NCI-H146 treated with DMSO at 0.1 percent for 48 hours (cell line): ENCODE measurements around the gene PSMD3.
"Not testable (repeated sequence)": the region's sequence is repeated elsewhere in the genome, so short reads cannot be mapped to it uniquely, and the experiment has no call there.

Source experiments
- DNase-seq: peaks from one replicate; lab custom pipeline; 2025; ENCODE audit not compliant: unreplicated experiment; lab: John Stamatoyannopoulos, UW

Gene PSMD3

DNA sequence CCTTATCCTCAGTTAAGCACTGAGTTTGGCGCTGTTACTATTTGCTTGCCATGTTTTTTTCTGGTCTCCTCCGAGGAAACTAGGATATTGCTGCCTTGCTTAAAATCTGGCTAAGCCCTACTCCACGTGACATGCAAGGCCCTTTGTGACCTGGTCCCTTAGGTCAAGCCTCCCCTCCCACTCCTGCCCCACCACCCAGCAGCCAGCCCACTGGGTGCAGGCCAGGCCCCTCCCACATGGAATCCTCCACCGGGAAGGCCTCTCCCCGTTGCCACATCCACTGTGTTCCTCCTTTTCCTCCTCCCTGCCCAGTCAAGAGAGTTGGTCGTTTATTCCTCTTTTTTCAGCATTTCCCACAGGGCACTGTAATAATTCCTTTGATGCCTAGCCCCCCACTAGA lies 16.2 kb downstream of the PSMD3 start:
- no peak for DNase-seq

DNA sequence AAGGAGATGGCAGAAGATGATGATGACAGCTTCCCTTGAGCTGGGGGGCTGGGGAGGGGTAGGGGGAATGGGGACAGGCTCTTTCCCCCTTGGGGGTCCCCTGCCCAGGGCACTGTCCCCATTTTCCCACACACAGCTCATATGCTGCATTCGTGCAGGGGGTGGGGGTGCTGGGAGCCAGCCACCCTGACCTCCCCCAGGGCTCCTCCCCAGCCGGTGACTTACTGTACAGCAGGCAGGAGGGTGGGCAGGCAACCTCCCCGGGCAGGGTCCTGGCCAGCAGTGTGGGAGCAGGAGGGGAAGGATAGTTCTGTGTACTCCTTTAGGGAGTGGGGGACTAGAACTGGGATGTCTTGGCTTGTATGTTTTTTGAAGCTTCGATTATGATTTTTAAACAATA lies 16.9 kb downstream of the PSMD3 start:
- no peak for DNase-seq

DNA sequence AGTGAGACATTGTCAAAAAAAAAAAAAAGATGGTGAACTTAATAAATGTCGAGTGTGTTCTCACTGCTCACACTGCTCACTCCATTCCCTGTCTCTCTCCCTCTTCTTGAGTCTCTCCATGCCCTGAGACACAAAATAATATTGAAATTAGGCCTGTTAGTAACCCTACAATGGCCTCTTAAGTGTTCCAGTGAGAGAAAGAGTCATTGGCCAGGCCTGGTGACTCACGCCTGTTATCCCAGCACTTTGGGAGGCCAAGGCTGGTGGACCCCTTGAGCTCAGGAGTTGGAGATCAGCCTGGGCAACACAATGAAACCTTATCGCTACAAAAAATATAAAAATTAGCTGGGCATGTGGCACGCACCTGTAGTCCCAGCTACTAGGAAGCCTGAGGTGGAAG lies 18.5 kb downstream of the PSMD3 start:
- no peak for DNase-seq

DNA sequence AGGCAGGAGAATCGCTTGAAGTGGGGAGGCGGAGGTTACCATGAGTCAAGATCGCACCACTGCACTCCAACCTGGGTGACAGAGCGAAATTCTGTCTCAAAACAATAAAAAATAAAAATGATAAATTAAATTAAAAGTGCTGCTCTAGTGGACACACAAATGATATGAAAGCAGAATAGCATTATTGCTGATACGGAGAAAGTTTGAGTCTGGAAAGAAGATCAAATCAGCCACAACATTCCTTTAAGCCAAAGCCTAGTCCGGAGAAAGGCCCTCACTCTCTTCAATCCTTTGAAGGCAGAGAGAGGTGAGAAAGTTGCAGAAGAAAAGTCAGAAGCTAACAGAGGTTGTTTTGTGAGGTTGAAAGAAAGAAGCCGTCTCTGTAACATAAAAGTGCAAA lies 19.6 kb downstream of the PSMD3 start:
- DNase-seq: no peak

DNA sequence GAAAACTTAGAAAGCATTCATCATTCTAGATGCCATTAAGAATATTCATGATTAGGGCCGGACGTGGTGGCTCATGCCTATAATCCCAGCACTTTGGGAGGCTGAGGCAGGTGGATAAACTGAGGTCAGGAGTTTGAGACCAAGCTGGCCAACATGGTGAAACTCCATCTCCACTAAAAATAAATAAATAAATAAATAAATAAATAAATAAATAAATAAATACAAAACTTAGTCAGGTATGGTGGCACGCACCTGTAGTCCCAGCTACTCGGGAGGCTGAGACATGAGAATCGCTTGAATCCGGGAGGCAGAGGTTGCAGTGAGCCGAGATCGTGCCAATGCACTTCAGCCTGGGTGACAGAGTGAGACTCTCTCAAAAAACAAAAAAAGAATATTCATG lies 20.7 kb downstream of the PSMD3 start:
- DNase-seq: not testable (repeated sequence)

DNA sequence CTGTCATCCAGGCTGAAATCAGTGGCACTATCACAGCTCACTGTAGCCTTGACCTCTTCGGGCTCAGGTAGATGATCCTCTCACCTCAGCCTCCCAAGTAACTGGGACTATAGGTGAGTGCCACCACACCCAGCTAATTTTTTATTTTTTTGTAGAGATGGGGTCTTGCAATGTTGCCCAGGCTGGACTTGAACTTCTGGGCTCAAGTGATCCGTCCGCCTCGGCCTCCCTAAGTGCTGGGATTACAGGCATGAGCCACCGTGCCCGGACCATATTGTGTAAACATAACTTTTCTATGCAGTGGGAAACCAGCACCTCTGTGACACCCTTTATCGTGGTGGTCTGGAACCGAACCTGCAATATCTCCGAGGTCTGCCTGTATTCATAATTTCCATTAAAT lies 23.5 kb downstream of the PSMD3 start:
- DNase-seq: no peak

DNA sequence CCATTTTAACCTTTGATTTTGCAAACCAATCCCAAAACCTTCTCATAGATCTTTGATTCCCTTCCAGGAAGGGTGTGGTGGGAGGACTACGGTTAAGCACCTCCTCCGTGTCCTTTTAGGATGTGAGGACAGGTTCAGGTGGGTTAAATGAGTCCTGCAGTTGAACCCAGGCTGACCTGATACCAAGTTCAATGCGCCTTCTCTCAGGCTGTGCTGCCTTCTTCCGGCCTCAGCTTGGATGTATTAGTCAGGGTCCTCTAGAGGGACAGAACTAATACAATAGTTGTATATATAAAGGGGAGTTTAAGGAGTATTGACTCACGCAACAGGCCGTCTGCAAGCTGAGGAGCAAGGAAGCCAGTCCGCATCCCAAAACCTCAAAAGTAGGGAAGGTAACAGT lies 24.1 kb downstream of the PSMD3 start:
- DNase-seq: no peak

DNA sequence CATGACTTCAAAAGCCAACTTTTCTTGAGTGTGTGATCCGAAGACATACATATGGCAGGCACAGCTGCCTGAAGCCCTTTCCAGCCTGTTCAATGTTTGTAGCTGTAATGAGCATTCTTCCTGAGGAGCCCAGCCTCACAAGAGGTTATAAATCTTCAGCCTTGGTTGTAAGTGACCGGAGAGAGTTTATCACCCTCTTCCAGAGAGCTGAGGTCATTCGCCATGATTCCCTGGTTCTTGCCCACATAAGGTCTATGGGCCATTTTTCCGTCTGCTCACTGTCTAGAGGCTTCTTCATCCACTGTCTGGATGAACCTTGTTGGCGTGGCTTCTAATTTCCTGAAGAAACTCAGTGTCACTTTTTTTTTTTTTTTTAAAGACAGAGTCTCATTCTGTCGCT lies 24.9 kb downstream of the PSMD3 start:
- no peak for DNase-seq

DNA sequence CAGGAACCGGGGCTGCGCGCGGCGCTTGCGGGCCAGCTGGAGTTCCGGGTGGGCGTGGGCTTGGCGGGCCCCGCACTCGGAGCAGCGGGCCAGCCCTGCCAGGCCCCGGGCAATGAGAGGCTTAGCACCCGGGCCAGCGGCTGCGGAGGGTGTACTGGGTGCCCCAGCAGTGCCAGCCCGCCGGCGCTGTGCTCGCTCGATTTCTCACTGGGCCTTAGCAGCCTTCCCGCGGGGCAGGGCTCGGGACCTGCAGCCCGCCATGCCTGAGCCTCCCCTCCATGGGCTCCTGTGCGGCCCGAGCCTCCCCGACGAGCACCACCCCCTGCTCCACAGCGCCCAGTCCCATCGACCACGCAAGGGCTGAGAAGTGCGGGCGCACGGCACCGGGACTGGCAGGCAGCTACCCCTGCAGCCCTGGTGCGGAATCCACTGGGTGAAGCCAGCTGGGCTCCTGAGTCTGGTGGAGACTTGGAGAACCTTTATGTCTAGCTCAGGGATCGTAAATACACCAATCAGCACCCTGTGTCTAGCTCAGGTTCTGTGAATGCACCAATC lies 30.4 kb downstream of the PSMD3 start:
- not testable (repeated sequence) for DNase-seq

DNA sequence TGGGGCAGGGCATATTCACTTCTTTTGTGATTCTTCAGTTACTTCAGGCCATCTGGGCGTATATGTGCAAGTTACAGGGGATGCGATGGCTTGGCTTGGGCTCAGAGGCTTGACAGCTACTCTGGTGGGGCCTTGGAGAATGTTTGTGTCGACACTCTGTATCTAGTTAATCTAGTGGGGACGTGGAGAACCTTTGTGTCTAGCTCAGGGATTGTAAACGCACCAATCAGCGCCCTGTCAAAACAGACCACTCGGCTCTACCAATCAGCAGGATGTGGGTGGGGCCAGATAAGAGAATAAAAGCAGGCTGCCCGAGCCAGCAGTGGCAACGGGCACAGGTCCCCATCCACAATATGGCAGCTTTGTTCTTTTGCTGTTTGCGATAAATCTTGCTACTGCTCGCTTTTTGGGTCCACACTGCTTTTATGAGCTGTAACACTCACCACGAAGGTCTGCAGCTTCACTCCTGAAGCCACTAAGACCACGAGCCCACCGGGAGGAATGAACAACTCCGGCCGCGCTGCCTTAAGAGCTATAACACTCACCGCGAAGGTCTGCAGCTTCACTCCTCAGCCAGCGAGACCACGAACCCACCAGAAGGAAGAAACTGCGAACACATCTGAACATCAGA lies 31.5 kb downstream of the PSMD3 start:
- DNase-seq: not testable (repeated sequence)

DNA sequence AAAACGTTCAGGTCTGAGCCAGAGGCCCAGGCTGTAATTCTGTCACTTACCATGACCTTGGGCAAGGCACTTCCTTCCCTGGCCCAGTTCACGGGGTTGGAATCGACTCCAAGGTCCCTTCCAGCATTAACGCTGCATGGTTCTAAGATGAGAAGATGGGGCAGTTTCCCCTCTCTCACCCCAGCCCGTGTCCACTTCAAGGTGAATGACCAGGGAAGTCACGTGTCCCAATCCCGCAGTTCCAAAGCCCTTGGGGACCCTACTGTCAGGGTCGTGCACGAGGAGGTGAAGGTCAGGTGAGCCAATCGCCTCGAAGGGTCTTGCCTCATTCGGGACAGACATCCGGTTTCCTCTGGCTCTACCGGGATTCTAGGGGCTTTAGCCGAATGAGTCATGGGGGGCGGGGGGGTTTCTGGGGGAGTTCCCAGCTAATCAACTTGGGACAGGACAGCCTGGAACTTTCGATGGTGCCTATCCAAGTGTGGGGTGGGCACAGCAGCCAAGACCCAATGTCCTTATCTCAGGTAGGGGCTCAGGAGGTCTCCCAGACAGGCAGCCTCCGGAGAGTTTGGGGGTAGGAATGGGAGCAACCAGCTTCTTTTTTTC lies 33.9 kb downstream of the PSMD3 start:
- no peak for DNase-seq

DNA sequence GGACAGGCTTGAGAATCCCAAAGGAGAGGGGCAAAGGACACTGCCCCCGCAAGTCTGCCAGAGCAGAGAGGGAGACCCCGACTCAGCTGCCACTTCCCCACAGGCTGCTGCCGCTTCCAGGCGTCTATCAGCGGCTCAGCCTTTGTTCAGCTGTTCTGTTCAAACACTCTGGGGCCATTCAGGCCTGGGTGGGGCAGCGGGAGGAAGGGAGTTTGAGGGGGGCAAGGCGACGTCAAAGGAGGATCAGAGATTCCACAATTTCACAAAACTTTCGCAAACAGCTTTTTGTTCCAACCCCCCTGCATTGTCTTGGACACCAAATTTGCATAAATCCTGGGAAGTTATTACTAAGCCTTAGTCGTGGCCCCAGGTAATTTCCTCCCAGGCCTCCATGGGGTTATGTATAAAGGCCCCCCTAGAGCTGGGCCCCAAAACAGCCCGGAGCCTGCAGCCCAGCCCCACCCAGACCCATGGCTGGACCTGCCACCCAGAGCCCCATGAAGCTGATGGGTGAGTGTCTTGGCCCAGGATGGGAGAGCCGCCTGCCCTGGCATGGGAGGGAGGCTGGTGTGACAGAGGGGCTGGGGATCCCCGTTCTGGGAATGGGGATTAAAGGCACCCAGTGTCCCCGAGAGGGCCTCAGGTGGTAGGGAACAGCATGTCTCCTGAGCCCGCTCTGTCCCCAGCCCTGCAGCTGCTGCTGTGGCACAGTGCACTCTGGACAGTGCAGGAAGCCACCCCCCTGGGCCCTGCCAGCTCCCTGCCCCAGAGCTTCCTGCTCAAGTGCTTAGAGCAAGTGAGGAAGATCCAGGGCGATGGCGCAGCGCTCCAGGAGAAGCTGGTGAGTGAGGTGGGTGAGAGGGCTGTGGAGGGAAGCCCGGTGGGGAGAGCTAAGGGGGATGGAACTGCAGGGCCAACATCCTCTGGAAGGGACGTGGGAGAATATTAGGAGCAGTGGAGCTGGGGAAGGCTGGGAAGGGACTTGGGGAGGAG lies 34.7 kb downstream of the PSMD3 start, which contains the start of gene CSF3:
Gene CSF3, plus strand, starts transcription at position 436 of the 993 bp plus-strand sequence. Its CDS starts 35 bp downstream, at position 471.
- DNase-seq: no peak

DNA sequence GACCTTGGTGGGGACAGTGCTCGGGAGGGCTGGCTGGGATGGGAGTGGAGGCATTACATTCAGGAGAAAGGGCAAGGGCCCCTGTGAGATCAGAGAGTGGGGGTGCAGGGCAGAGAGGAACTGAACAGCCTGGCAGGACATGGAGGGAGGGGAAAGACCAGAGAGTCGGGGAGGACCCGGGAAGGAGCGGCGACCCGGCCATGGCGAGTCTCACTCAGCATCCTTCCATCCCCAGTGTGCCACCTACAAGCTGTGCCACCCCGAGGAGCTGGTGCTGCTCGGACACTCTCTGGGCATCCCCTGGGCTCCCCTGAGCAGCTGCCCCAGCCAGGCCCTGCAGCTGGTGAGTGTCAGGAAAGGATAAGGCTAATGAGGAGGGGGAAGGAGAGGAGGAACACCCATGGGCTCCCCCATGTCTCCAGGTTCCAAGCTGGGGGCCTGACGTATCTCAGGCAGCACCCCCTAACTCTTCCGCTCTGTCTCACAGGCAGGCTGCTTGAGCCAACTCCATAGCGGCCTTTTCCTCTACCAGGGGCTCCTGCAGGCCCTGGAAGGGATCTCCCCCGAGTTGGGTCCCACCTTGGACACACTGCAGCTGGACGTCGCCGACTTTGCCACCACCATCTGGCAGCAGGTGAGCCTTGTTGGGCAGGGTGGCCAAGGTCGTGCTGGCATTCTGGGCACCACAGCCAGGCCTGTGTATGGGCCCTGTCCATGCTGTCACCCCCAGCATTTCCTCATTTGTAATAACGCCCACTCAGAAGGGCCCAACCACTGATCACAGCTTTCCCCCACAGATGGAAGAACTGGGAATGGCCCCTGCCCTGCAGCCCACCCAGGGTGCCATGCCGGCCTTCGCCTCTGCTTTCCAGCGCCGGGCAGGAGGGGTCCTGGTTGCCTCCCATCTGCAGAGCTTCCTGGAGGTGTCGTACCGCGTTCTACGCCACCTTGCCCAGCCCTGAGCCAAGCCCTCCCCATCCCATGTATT lies 35.7 kb downstream of the PSMD3 start:
- no peak for DNase-seq

DNA sequence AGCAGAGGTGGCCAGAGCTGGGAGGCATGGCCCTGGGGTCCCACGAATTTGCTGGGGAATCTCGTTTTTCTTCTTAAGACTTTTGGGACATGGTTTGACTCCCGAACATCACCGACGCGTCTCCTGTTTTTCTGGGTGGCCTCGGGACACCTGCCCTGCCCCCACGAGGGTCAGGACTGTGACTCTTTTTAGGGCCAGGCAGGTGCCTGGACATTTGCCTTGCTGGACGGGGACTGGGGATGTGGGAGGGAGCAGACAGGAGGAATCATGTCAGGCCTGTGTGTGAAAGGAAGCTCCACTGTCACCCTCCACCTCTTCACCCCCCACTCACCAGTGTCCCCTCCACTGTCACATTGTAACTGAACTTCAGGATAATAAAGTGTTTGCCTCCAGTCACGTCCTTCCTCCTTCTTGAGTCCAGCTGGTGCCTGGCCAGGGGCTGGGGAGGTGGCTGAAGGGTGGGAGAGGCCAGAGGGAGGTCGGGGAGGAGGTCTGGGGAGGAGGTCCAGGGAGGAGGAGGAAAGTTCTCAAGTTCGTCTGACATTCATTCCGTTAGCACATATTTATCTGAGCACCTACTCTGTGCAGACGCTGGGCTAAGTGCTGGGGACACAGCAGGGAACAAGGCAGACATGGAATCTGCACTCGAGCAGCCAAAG lies 36.9 kb downstream of the PSMD3 start:
- DNase-seq: no peak

DNA sequence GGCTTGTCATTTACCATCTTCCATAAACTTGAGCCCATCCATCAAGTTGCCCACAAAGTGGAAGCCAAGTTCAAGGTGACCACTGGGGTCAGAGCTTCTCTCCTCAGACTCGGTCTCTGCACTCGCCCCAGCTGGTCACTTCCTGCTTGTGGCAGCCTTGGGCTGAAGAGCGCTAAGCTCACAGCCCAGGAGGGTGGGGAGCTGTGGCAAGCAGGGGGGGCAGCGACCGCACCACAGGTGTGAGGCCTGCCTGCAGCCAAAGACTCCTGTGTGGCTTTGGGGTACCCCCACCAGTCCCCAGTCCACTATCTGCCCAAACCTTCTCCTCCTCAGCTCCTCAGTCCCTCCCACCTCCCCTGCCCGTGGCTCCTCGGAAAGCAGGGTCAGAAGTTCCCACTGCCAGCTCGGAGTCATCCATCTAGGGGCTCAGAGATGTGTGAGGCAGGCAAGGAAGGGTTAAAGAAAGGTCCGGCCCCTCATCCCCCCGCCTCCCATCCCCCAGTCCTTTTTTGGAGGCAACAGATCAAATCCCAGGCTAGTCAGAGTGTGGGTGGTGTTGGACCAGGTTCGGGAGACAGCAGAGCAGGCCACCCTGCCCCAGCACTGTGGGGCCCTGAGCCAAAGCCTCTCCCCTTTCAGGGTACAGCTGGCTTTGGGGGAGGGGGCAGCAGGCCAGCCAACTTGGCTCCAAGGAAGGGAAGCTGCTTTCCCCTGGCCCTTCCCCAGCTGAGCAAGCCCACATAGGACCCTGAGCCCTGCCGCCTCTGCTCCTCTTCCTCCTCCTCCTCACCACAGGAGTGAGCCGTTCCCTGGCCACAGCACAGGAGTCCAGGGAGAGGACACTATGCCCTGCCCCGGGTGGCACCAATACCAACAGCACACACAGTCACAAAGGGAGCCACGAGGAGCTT lies 37.9 kb downstream of the PSMD3 start:
- DNase-seq: no peak

DNA sequence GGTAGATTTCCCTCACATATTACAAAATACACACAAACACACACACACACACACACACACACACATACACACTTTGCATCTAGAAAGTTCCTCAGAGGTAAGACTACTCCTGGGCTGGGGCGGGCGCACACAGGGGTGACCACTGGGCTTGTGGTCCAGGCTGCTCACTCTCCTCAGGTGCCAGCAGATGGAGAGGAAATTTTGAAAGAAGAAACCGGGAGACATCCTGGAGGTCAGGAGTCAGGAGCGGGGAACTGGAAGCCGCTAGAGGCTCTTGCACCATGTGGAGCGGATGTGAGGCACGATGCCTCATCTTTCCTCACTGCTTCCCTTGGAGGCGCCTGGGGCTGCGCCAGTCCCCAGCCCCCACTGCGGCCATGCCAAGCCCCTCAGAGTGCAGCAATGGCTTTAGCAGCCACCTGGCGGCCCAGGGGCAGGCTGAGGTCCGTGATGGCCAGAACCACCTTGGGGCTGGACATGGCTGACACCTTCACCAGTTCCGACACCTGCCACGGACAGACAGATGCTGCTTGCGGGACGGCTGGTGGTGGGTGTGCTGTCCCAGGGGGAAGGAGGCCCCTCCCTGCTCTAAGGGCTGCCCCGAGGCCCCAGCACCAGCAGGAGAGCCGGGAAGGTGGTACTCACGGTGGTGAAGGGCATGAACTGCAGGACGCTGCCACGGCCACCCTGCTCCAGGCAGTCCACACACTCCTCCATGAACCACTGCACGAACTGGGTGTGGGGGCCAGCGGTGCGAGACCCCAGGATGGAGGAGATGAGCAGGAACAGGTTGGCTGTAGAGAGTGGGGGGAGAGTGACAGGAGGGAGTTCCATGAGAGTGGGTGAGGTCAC lies 38.8 kb downstream of the PSMD3 start:
- DNase-seq: no peak

DNA sequence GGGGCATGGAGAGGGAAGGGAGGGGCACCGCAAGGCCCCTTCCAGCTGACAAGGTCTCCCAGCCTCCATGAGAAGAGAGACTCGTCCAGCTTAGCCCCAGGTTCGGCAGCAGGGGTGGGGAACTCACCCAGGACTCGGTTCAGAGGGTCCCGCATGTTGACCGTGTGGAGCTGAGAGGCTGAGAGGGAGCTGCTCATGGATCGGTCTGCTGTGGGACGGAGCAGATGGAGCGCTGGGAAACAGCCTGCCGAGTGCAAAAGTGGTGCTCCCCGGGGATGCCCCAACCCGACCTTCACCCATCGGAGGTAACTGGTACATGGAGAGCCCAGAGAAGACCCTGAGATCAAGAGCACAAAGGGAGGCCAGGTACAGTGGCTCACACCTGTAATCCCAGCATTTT lies 39.5 kb downstream of the PSMD3 start:
- DNase-seq: no peak

DNA sequence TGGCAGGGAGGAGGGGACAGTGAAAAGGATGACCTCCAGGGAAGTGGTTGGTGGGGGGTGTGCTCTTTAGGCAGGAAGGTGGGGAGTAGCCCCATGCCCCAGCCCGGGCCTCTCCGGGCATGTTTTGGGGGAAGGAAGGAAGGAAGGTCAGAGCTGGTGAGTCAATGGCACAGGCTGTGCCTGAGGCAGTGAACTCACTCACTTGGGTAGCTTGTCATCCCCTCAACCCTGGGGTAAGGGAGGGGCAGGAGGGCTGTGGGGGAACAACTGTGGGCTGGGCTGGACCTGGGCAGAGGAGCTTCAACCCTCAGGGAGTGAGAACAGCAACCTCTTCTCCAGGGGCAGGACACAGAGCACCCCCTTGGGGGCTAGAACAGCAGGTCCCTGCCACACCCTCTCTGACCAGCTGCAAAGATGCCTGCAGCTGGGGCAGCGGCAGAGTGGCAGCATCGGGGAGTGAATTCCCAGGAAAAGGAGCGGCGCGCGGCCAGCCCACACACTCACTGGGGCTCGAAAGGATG lies 40.9 kb downstream of the PSMD3 start:
- no peak for DNase-seq
